DOHH2 (cell line): Measurements from ENCODE around the gene ARIH2.

Source experiments
- H3F3A ChIP-seq: fragments of 200-600 bp; sonication (generic), shearing (Covaris generic); 2 replicates; pipeline ENCODE4 v1.6.0; 2016; ENCODE audit warnings: antibody characterized with exemption, mild to moderate bottlenecking; ENCODE audit not compliant: control insufficient read depth, insufficient read depth
- H3K27ac ChIP-seq: fragments of 200-600 bp; sonication (generic); 2 replicates; pipeline ENCODE4 v1.5.1; 2014; ENCODE audit warnings: low read depth, mild to moderate bottlenecking, low read length, moderate library complexity
- H3K27me3 ChIP-seq: fragments of 200-600 bp; sonication (generic); 2 replicates; pipeline ENCODE4 v1.6.1; 2014; ENCODE audit warnings: mild to moderate bottlenecking, low read length, mixed read lengths; ENCODE audit not compliant: control insufficient read depth
- H3K36me3 ChIP-seq: fragments of 200-600 bp; sonication (generic); 2 replicates; pipeline ENCODE4 v1.6.1; 2014; ENCODE audit warnings: mild to moderate bottlenecking, low read length, moderate library complexity, mixed read lengths; ENCODE audit not compliant: control insufficient read depth
- H3K4me1 ChIP-seq: fragments of 200-600 bp; sonication (generic); 2 replicates; pipeline ENCODE4 v1.6.1; 2014; ENCODE audit warnings: mild to moderate bottlenecking, low read length, mixed read lengths; ENCODE audit not compliant: control insufficient read depth
- H3K4me2 ChIP-seq: fragments of 200-600 bp; sonication (generic); 2 replicates; pipeline ENCODE4 v1.6.0; 2014; ENCODE audit warnings: mild to moderate bottlenecking, low read length, moderate library complexity
- H3K4me3 ChIP-seq: fragments of 200-600 bp; sonication (generic); 2 replicates; pipeline ENCODE4 v1.5.1; 2014; ENCODE audit warnings: mild to moderate bottlenecking, low read length, mixed read lengths
- H3K79me2 ChIP-seq: fragments of 200-600 bp; sonication (generic); 2 replicates; pipeline ENCODE4 v1.6.1; 2014; ENCODE audit warnings: mild to moderate bottlenecking, low read length, mixed read lengths; ENCODE audit not compliant: control insufficient read depth
- H3K9me2 ChIP-seq: fragments of 200-600 bp; sonication (generic); replicated peaks from 2 replicates; pipeline ENCODE4 v1.6.1; 2014; ENCODE audit warnings: mild to moderate bottlenecking, low read length, mixed read lengths; ENCODE audit not compliant: control insufficient read depth
- H3K9me3 ChIP-seq: fragments of 200-600 bp; sonication (generic); 2 replicates; pipeline ENCODE4 v1.6.1; 2014; ENCODE audit warnings: antibody characterized with exemption, low read length, mixed read lengths; ENCODE audit not compliant: control insufficient read depth, insufficient read depth
- H4K20me1 ChIP-seq: fragments of 200-600 bp; sonication (generic); 2 replicates; pipeline ENCODE4 v1.6.0; 2014; ENCODE audit warnings: low read depth, mild to moderate bottlenecking, antibody characterized with exemption, low read length, moderate library complexity; ENCODE audit not compliant: control insufficient read depth, insufficient read depth
- EZH2phosphoT487 ChIP-seq: fragments of 200-600 bp; sonication (generic); IDR thresholded peaks from 2 replicates; pipeline ENCODE4 v1.6.1; 2017; ENCODE audit warnings: borderline replicate concordance, mild to moderate bottlenecking, antibody characterized with exemption, low read length, moderate library complexity, mixed read lengths
- TF ChIP-seq, protein P1 (sequence below): fragments of 200-600 bp; sonication (generic); IDR thresholded peaks from one replicate; pipeline ENCODE4 v1.5.1; 2014; ENCODE audit warnings: antibody characterized with exemption, mild to moderate bottlenecking, low read depth, low read length; ENCODE audit not compliant: poor library complexity, severe bottlenecking

The ARIH2 gene

DNA sequence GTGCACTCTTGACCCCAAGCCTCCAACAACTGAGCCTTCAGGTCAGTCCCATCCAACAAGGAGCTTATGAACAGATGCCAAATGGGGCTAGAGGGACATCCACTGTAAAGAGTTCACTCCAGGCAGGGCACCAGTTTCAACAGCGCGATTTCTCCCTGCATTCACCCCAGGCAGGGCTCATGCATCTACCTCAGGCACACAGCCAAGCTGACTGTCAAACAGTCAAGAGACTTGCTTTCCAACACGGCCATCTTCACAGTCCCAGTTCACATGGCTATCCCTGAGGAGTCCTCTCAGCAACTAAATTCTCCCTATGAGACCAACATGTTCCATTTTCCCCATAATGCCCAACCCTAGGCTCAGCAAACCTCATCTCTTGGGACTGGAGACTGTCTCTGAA lies 37.6 kb upstream of the ARIH2 start:
- Histone ChIP-seq H3K9me3 (no peaks in the 10 kb centered on the region), H3K27me3 (no peaks in the 10 kb centered on the region), H3K4me1 (no peaks in the 10 kb centered on the region), H3K79me2 (no peaks in the 10 kb centered on the region), H3K4me3 (no peak overlapping the region), H3K9me2 (no peaks in the 10 kb centered on the region), H4K20me1 (no peaks in the 10 kb centered on the region), H3K36me3 (no peaks in the 10 kb centered on the region), H3F3A (no peaks in the 10 kb centered on the region; the same call in 1 of the 2 replicates), H3K27ac (no peak overlapping the region), H3K4me2 (no peak overlapping the region)
- TF ChIP-seq, protein P1, sequence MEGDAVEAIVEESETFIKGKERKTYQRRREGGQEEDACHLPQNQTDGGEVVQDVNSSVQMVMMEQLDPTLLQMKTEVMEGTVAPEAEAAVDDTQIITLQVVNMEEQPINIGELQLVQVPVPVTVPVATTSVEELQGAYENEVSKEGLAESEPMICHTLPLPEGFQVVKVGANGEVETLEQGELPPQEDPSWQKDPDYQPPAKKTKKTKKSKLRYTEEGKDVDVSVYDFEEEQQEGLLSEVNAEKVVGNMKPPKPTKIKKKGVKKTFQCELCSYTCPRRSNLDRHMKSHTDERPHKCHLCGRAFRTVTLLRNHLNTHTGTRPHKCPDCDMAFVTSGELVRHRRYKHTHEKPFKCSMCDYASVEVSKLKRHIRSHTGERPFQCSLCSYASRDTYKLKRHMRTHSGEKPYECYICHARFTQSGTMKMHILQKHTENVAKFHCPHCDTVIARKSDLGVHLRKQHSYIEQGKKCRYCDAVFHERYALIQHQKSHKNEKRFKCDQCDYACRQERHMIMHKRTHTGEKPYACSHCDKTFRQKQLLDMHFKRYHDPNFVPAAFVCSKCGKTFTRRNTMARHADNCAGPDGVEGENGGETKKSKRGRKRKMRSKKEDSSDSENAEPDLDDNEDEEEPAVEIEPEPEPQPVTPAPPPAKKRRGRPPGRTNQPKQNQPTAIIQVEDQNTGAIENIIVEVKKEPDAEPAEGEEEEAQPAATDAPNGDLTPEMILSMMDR: no peak
- TF ChIP-seq EZH2phosphoT487: no peak

DNA sequence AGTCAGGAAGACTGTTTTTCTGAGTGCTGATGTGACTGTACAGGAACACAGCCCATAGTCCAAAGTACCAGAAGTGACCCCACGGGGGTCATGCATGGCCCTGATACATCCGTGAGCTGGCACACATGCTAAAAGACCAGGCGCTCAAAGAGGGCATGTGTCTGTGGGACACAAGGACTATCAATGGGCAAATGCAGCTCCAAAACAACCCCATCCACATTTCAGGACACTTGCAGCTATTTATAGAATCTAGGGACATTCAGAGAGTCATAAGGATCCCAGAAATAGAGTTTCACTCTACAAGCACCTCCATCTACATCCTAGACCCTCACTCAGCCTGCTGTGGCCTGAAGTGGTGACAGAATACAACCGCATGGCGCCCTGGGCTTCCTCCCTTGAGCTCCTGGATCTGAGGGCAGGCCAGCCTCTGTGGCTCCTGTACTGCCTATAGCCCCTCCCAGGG lies 37.0 kb upstream of the ARIH2 start:
- no peak overlapping the region for H3K4me2 ChIP-seq
- H3K9me3 ChIP-seq: no peaks in the 10 kb centered on the region
- H3K79me2 ChIP-seq: no peaks in the 10 kb centered on the region
- H3K27ac ChIP-seq: no peak overlapping the region
- H3K36me3 ChIP-seq: no peaks in the 10 kb centered on the region
- no peaks in the 10 kb centered on the region for H4K20me1 ChIP-seq
- TF ChIP-seq, protein P1: no peak
- TF ChIP-seq EZH2phosphoT487: no peak
- H3F3A ChIP-seq: no peaks in the 10 kb centered on the region; the same call in 1 of the 2 replicates
- no peak overlapping the region for H3K4me3 ChIP-seq
- H3K27me3 ChIP-seq: no peaks in the 10 kb centered on the region
- no peaks in the 10 kb centered on the region for H3K4me1 ChIP-seq
- H3K9me2 ChIP-seq: no peaks in the 10 kb centered on the region

GRCh38 chr3:48885753-48886152 lies 32.9 kb upstream of the ARIH2 start:
- Histone ChIP-seq H3K36me3 (no peaks in the 10 kb centered on the region), H3K4me3 (no peak overlapping the region), H4K20me1 (no peaks in the 10 kb centered on the region), H3K79me2 (no peaks in the 10 kb centered on the region), H3K9me3 (no peaks in the 10 kb centered on the region), H3K9me2 (no peaks in the 10 kb centered on the region), H3K4me1 (no peaks in the 10 kb centered on the region), H3F3A (no peaks in the 10 kb centered on the region), H3K4me2 (no peak overlapping the region), H3K27me3 (no peaks in the 10 kb centered on the region), H3K27ac (no peak overlapping the region)
- TF ChIP-seq, protein P1: no peak
- no peak for TF ChIP-seq EZH2phosphoT487
